ENCODE results near the gene ADAMTSL5.
A peak's percentile ranks its signal among the peaks of the same experiment; 100 is the strongest.

ADAMTSL5 gene

DNA sequence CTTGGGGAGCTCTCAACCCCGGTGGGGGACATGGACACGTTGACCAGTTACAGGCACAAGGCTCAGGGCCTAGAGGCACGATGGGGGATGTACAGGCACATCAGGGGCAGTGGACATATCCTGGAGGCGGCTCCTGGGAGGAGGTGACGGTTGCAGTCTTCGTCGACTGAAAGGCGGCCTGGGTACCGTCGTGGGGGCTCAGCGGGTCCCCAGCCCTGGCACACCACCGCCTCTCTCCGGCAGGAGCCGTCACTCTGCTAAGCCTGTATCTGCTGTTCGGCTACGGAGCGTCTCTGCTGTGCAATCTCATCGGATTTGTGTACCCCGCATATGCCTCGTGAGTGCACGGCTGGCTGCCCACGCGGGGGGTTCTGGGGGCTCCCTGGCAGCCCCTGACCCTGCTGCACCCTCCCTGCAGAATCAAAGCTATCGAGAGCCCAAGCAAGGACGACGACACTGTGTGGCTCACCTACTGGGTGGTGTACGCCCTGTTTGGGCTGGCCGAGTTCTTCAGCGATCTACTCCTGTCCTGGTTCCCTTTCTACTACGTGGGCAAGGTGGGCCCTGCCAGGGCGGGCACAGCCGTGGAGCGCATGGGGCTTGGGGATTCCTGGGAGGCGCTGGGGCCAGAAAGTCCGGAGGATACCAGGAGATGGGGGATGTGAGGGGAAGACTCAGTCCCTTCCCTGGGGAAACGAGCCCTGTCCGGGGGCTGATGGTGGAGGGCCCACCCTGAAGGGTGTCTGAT lies 17.6 kb downstream of the ADAMTSL5 start:
- DNase-seq, result no peak

DNA sequence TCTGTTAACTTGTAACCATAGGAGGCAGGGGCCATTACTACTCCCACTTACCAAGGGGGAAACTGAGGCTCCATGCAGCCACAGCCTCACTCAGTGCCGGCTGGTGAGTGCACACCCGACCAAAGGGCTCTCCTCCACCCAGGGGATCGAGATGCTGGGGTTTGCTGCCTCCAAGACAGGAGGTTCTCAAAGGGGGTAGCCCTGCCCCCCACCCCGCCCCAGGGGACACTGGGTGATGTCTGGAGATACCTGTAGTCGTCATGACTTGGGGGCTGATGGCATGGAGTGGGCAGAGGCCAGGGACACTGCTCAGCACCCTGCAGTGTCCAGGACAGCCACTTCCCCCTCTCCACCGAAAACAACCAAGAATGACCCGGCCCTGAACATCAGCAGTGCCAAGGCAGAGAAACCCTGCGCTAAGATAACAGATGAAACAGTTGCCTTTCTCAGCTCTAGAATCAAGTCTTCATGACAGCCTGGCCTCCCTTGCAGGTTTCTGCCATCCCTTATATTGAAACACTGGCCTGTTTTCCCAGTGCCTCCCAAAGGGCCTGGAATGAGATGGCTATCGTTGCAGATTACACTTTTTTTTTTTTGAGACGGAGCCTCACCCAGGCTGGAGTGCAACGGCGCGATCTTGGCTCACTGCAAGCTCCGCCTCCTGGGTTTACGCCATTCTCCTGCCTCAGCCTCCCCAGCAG lies 18.6 kb downstream of the ADAMTSL5 start:
- DNase-seq, result no peak

DNA sequence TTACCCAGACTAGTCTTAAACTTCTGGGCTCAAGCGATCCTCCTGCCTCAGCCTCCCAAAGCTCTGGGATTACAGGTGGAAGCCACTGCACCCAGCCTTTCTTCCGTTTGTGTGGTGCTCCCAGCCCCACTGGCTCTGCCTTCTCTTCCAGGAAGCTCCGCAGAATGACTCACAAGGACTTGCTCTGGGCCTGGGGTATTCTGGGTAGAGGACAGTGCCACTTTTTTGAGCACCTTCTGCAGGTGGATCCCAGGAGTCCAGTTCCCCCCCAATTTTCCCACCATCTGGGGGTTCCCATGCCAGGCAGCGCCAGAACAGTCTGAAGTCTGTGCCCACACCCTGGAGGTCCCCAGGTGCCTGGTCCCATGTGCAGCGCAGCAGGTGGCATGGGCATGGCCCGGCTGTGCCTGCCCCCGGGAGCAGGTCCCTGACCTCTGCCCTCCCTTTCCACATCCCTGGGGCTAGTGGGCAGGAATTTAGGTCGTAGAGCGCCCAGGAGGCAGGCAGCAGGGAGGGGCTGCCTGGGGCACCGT lies 20.3 kb downstream of the ADAMTSL5 start:
- DNase-seq, result no peak

GRCh38 chr19:1491849-1492170 lies 21.0 kb downstream of the ADAMTSL5 start:
- no peak for DNase-seq

DNA sequence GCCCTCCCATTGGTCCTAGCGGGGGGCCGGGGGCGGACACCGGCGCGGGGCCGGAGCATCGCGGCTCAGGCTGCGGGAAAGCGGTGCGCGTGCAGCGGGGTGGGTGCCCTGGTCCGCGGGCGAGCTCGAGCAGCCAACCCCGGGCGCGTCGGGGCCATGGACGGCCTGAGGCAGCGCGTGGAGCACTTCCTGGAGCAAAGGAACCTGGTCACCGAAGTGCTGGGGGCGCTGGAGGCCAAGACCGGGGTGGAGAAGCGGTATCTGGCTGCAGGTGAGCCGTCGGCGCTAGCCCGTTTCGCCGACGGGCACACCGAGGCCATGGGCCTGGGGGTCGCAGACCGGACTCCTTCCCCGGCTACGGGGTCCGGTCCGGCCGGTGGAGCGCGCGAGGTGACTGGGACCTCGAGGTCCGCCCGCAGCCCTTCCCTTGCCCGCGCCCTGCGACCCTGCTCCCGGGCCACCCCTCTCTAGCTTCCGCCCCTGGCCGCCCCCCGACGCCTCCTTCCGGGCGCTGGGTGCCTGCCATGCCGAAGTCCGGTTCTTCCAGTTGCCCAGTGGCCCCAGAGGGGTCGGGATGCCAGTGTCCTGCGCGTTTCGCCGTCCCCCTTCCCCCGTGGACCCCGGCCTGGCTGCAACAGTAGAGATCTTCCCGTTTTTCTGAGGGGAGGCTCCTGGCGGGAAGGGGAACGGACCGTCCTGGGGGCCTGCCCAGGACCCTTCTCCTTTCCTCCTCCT lies 21.5 kb downstream of the ADAMTSL5 start, which contains the start of gene REEP6:
Gene REEP6, plus strand, starts transcription at position 68 of the 735 bp plus-strand sequence. Its CDS starts 89 bp downstream, at position 157.
- DNase-seq, result no peak

DNA sequence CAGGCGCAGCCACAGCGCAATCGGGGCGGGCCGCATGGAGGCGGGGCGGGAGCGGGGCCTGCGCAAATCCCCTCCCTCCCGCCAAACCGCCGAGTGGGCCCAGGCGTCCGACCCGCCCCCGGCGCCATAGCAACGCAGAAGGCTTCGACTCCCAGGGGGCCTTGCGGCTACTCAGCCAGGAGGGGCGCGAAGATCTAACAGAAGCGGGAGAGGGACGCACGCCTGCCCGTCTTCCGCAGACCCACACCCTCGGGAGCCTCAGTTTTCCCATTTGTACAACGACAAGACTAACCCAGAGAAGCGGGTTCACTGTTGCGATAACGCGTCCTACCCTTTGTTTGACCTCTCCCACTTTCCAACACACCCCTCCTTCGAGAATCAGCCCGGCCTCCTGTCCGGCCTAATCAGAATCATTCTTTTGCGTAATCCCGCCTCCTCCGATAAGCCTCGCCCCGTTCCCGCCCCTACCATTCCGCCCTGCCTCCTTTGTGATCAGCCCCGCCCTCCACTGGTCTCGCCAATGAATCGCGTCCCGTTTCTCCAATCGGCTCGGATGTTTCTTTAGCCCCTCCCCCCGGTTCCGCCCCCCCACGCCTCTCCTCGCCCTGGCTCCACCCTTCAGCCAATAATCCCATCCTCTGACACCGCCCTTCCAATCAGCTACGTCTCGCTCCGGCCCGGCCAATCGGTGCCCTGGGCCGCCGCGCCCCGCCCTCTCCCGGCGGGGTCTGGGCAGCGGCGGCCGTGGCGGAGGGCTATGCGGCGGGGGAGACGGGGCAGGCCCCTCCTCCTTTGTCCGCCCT lies 22.3 kb downstream of the ADAMTSL5 start, which contains the start of gene PCSK4:
Gene PCSK4, minus strand, starts transcription at position 40 of the 803 bp plus-strand sequence. Its CDS starts 4 bp downstream, at position 36.
- DNase-seq, result peak; percentile 90

- no peak for DNase-seq
Observed at GRCh38 chr19:1489463-1490310, 23.1 kb downstream of the ADAMTSL5 start.

DNA sequence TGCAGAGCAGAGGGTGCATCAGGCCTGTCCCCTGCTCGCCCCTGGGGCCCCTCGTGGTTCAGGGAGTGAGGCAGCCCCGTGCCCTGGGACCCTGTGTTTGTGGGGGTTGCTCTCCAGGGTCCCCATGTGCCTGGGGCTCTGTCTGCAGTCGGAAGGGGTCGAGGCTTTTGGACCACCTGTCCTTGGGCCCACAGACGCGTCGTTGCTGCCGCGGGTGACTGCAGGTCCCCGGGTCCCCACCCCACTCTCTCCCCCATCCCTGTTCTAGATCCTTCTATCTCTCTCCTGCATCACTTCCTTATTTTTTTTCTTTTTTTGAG lies 24.6 kb downstream of the ADAMTSL5 start:
- DNase-seq, result no peak

GRCh38 chr19:1487576-1488281 lies 25.1 kb downstream of the ADAMTSL5 start:
- DNase-seq, result no peak

GRCh38 chr19:1486720-1487575 lies 25.9 kb downstream of the ADAMTSL5 start:
- DNase-seq, result no peak

DNA sequence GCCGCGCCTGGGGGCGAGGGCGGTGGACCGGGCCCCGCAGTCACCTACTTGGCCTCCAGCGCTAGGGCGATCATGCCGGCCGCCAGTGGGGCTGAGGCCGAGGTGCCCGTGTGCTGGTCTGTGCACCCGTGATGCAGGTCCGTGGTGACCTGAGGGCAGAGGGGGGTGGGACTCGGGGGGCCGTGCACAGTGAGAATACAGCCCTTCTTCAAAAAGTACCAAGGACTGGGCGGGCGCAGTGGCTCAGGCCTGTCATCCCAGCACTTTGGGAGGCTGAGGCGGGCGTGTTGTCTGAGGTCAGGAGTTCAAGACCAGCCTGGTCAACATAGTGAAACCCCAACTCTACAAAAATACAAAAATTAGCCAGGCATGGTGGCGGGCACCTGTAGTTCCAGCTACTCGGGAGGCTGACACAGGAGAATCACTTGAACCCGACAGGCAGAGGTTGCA lies 28.8 kb downstream of the ADAMTSL5 start:
- no peak for DNase-seq

GRCh38 chr19:1483131-1483978 lies 29.5 kb downstream of the ADAMTSL5 start:
- DNase-seq, result no peak

GRCh38 chr19:1482361-1483130 lies 30.3 kb downstream of the ADAMTSL5 start:
- no peak for DNase-seq

DNA sequence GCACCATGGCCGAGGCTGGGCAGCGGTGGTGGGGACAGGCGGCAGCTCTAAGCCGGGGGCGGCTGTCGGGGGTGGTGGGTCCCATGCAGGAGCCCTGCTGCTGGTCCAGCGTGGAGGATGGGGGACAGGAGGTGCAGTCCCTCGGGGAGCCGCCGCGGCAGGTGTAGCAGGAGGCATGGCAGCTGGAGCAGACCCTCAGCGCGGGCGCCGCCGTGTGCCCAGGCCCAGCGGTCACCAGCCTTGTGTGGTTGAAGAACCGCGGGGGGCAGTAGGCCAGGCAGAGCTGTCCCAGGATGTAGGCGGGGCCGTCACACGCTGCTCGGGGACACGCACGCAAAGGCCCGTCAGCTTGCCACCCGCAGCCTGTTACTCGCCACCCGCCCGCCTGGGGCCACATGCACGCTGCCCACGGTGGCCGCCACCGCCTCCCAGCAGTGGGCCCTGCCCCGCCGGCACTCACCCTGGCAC lies 30.9 kb downstream of the ADAMTSL5 start:
- no peak for DNase-seq

- no peak for DNase-seq
Observed at GRCh38 chr19:1481224-1481892, 31.5 kb downstream of the ADAMTSL5 start.

DNA sequence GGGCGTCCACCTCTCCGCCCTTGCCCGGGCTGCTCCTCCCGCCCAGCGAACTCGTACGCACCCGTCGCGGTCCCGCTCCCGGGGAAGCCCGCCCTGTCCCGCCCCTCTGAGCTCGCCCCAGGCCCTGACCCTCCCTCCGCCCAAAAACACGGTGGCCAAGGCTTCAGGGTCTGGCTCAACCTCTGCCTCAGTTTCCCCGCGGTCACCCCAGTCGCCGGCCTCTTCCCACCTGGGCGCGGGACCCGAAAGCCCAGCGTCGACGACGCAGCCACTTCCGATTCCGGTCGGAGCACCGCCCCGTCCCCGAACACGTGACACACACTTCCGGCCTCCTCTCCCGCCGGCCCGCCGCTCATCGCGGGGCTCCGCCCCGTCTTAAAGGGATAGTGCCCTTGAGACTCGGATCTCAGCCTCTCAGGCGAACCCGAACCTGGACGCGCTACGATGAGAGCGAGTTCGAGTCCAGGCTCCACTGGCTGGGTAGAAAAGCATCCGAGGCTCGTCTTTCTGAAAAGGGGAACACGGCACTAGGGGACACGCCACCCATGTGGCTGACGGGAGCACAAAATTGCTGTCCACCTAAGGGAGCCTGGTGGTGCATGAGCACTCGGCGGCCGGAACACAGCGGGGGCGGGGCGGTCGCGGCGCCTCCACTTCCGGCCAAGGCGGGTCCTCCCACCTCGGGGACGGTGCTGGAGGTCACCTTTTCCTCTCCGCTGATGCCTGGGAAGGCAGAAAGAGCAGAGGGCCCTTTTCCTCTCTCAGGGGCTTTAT lies 33.7 kb downstream of the ADAMTSL5 start, which contains the start of gene C19orf25:
Gene C19orf25, minus strand, starts transcription at position 282 of the 774 bp plus-strand sequence. CDS start 312 bp downstream, outside the sequence.
- peak; percentile 80 for DNase-seq
